Measurements from ENCODE around the gene MYCL.

GRCh38 chr1:39925721-39926342 is 24.1 kb upstream of the MYCL start:
- TF ChIP-seq POLR2A (IDR thresholded peaks at IDR 0.05; ENCODE audit: low read length) (no peak), GATA1 (IDR thresholded peaks at IDR 0.05; ENCODE audit: low read depth, low read length) (no peak)
